ENCODE data around the gene RNU6-1. TPM values are rescaled to one million over a fixed set of nuclear protein-coding genes. Genes with fewer than 3 reads are reported as not detected.

The RNU6-1 gene
- total and polyA plus RNA-seq, 2 donors (not counting 1 experiment from before 2014, with no cell fraction given), result not detected

- Histone ChIP-seq H3K4me1 (ENCODE audit: control insufficient read depth in 2 of 2, insufficient read depth in 2 of 2, low read length in 2 of 2) (peaks cover 57 to 63% of the 10 kb centered on the region in 2 donors), H3K4me2 (replicated peaks; ENCODE audit: low read depth, low read length, poor library complexity, severe bottlenecking) (no peak overlapping the region), H4K20me1 (ENCODE audit: control insufficient read depth, insufficient read depth, low read length, poor library complexity, severe bottlenecking) (no peaks in the 10 kb centered on the region), H2AFZ (ENCODE audit: insufficient read depth, low read depth, low read length, poor library complexity, severe bottlenecking) (no peak overlapping the region), H3K27ac (ENCODE audit: low read length in 2 of 2) (no peak overlapping the region), H3K79me2 (ENCODE audit: control insufficient read depth, insufficient read depth, low read length) (no peaks in the 10 kb centered on the region), H3K9me3 (ENCODE audit: control extremely low read depth in 1 of 3, control insufficient read depth in 2 of 3, insufficient read depth in 1 of 3, low read length in 2 of 3) (peaks cover 0 to 38% (median 0%) of the 10 kb centered on the region in 3 donors), H3K27me3 (replicated peaks in 1 of 4; ENCODE audit: control extremely low read depth in 1 of 4, control insufficient read depth in 3 of 4, insufficient read depth in 4 of 4, low read length in 3 of 4) (peaks cover 0 to 59% (median 33%) of the 10 kb centered on the region in 4 experiments), H3K36me3 (replicated peaks in 1 of 2; ENCODE audit: control extremely low read depth in 1 of 2, control insufficient read depth in 1 of 2, extremely low read depth in 1 of 2, insufficient read depth in 2 of 2, low read length in 1 of 2) (no peaks in the 10 kb centered on the region), H3K4me3 (ENCODE audit: control extremely low read depth in 1 of 5, extremely low read depth in 1 of 5, insufficient read depth in 1 of 5, low read depth in 2 of 5, low read length in 4 of 5) (no peak overlapping the region), H3K9ac (ENCODE audit: low read length) (no peak overlapping the region)
- DNase-seq (peak; percentile 28), ATAC-seq (ENCODE audit: low read depth) (no peak)
- H3K4me1 Mint-ChIP-seq, result peaks cover 67% of the 10 kb centered on the region
- TF ChIP-seq EZH2 (IDR thresholded peaks at IDR 0.05; ENCODE audit: borderline replicate concordance, insufficient read depth, low read depth, low read length, poor library complexity, severe bottlenecking) (no peak), CTCF (IDR thresholded peaks at IDR 0.05) (no peak)
- ChIA-PET POLR2A (interaction anchor here (1.7 kb wide), 1 partner anchor 295 kb away, joined by 5 read pairs; the partner anchor contains the start of gene MAP2K5), CTCF (interaction anchor here (0.8 to 5.7 kb wide), 11 partner anchors 12 to 379 kb away, joined by 3 to 177 read pairs (median 6); partner anchors contain the start of genes C15orf61 and SKOR1)
- H3K27me3 Mint-ChIP-seq, result peaks cover 38% of the 10 kb centered on the region
- no peaks in the 10 kb centered on the region for H3K9me3 Mint-ChIP-seq (ENCODE audit: insufficient read depth)
- intact Hi-C loops (cut with micrococcal nuclease), result loop anchor here (1.0 to 5.0 kb wide), 5 partner anchors 14 to 970 kb away; partner anchors contain the start of gene C15orf61
- WGBS (ENCODE audit: insufficient coverage), result no CpG with 5 or more reads among the region's 2 CpGs
- no peak overlapping the region for H3K27ac Mint-ChIP-seq
- no peak overlapping the region for H3K4me3 Mint-ChIP-seq
These were observed 2.9 kb downstream of the RNU6-1 start for GRCh38 chr15:67836955-67837354.

- POLR2A ChIA-PET, result interaction anchor here (0.6 to 2.5 kb wide), 3 partner anchors 53 to 441 kb away, joined by 3 to 22 read pairs (median 5); partner anchors contain the start of genes FEM1B and MAP2K5
- no peak overlapping the region for H2AFZ ChIP-seq (ENCODE audit: insufficient read depth, low read depth, low read length, poor library complexity, severe bottlenecking)
- ATAC-seq (ENCODE audit: low read depth) (no peak), DNase-seq (peak; percentile 79)
- H3K36me3 ChIP-seq (replicated peaks in 1 of 2; ENCODE audit: control extremely low read depth in 1 of 2, control insufficient read depth in 1 of 2, extremely low read depth in 1 of 2, insufficient read depth in 2 of 2, low read length in 1 of 2), result no peaks in the 10 kb centered on the region
- peaks cover 57 to 62% of the 10 kb centered on the region in 2 donors for H3K4me1 ChIP-seq (ENCODE audit: control insufficient read depth in 2 of 2, insufficient read depth in 2 of 2, low read length in 2 of 2)
- CTCF ChIA-PET, result interaction anchor here (0.7 to 5.7 kb wide), 18 partner anchors 10 to 933 kb away, joined by 3 to 177 read pairs (median 4); partner anchors contain the start of gene C15orf61
- Mint-ChIP-seq H3K27ac (peak overlapping the region; percentile 68), H3K4me3 (peak overlapping the region; percentile 88), H3K27me3 (peaks cover 43% of the 10 kb centered on the region), H3K9me3 (ENCODE audit: insufficient read depth) (no peaks in the 10 kb centered on the region), H3K4me1 (peaks cover 66% of the 10 kb centered on the region)
- peak overlapping the region in 4 of 5 experiments; percentile 19 to 74 (median 53) for H3K4me3 ChIP-seq (ENCODE audit: control extremely low read depth in 1 of 5, extremely low read depth in 1 of 5, insufficient read depth in 1 of 5, low read depth in 2 of 5, low read length in 4 of 5)
- 33% methylated on average over 6 of the region's 8 CpGs for WGBS (ENCODE audit: insufficient coverage)
- H3K79me2 ChIP-seq (ENCODE audit: control insufficient read depth, insufficient read depth, low read length), result no peaks in the 10 kb centered on the region
- no peak overlapping the region for H3K27ac ChIP-seq (ENCODE audit: low read length in 2 of 2)
- intact Hi-C loops (cut with micrococcal nuclease), result loop anchor here (1.0 to 5.0 kb wide), 5 partner anchors 14 to 969 kb away; partner anchors contain the start of gene C15orf61
- peaks cover 0 to 39% (median 0%) of the 10 kb centered on the region in 3 donors for H3K9me3 ChIP-seq (ENCODE audit: control extremely low read depth in 1 of 3, control insufficient read depth in 2 of 3, insufficient read depth in 1 of 3, low read length in 2 of 3)
- H3K27me3 ChIP-seq (replicated peaks in 1 of 4; ENCODE audit: control extremely low read depth in 1 of 4, control insufficient read depth in 3 of 4, insufficient read depth in 4 of 4, low read length in 3 of 4), result peaks cover 0 to 63% (median 36%) of the 10 kb centered on the region in 4 experiments
- TF ChIP-seq EZH2 (IDR thresholded peaks at IDR 0.05; ENCODE audit: borderline replicate concordance, insufficient read depth, low read depth, low read length, poor library complexity, severe bottlenecking) (no peak), CTCF (IDR thresholded peaks at IDR 0.05) (peak; percentile 95)
- peak overlapping the region; percentile 89 for H3K4me2 ChIP-seq (replicated peaks; ENCODE audit: low read depth, low read length, poor library complexity, severe bottlenecking)
- no peaks in the 10 kb centered on the region for H4K20me1 ChIP-seq (ENCODE audit: control insufficient read depth, insufficient read depth, low read length, poor library complexity, severe bottlenecking)
- H3K9ac ChIP-seq (ENCODE audit: low read length), result peak overlapping the region; percentile 65
These were observed 3.4 kb downstream of the RNU6-1 start for GRCh38 chr15:67836477-67836876.

Measured in B cell (primary cell).